HG03460 (cell line): ENCODE results near the gene THSD1.
A peak's percentile ranks its signal among the peaks of the same experiment; 100 is the strongest.

Experiments used
- ATAC-seq: cut with Tn5 transposase; IDR thresholded peaks from one replicate; pipeline ENCODE4 v1.9.1; 2021; ENCODE audit not compliant: unreplicated experiment

Gene THSD1

GRCh38 chr13:52405767-52406494 lies at the start of gene THSD1:
TSS of gene THSD1 (minus strand) at chr13:52406172. CDS start at chr13:52402600, 3,572 bp downstream.
- no peak for ATAC-seq

- ATAC-seq = peak; percentile 39
Measured at GRCh38 chr13:52455677-52456041, 49.7 kb upstream of the THSD1 start.

GRCh38 chr13:52454820-52455676 lies 49.1 kb upstream of the THSD1 start, which contains the start of gene CKAP2:
TSS of gene CKAP2 (plus strand) at chr13:52455478. CDS start at chr13:52455557, 79 bp downstream.
- ATAC-seq = peak; percentile 74

GRCh38 chr13:52454459-52454819 lies 48.5 kb upstream of the THSD1 start:
- no peak for ATAC-seq

- no peak for ATAC-seq
Measured at GRCh38 chr13:52452470-52452869, 46.5 kb upstream of the THSD1 start.

GRCh38 chr13:52451135-52451804 lies 45.3 kb upstream of the THSD1 start:
- ATAC-seq = no peak

GRCh38 chr13:52450793-52451116 lies 44.8 kb upstream of the THSD1 start:
- no peak for ATAC-seq

GRCh38 chr13:52450012-52450792 lies 44.2 kb upstream of the THSD1 start, which contains the start of gene VPS36:
TSS of gene VPS36 (minus strand) at chr13:52450634. CDS start at chr13:52450594, 40 bp downstream.
- peak; percentile 64 for ATAC-seq

- no peak for ATAC-seq
Measured at GRCh38 chr13:52449331-52450011, 43.5 kb upstream of the THSD1 start.

GRCh38 chr13:52447815-52448552 lies 42.0 kb upstream of the THSD1 start:
- ATAC-seq = no peak

GRCh38 chr13:52447354-52447753 lies 41.4 kb upstream of the THSD1 start:
- no peak for ATAC-seq

- ATAC-seq = no peak
Measured at GRCh38 chr13:52446265-52446664, 40.3 kb upstream of the THSD1 start.

- no peak for ATAC-seq
Measured at GRCh38 chr13:52432456-52432855, 26.5 kb upstream of the THSD1 start.

GRCh38 chr13:52428295-52428694 lies 22.3 kb upstream of the THSD1 start:
- ATAC-seq = no peak

GRCh38 chr13:52421216-52421615 lies 15.2 kb upstream of the THSD1 start:
- no peak for ATAC-seq

GRCh38 chr13:52419080-52419479 lies 13.1 kb upstream of the THSD1 start:
- ATAC-seq = no peak

- no peak for ATAC-seq
Measured at GRCh38 chr13:52414963-52415362, 9.0 kb upstream of the THSD1 start.

- no peak for ATAC-seq
Measured at GRCh38 chr13:52414051-52414450, 8.1 kb upstream of the THSD1 start.

- ATAC-seq = no peak
Measured at GRCh38 chr13:52412128-52412527, 6.2 kb upstream of the THSD1 start.

- peak; percentile 94 for ATAC-seq
Measured at GRCh38 chr13:52411629-52412028, 5.7 kb upstream of the THSD1 start.
